ENCODE data around the gene MIEN1. TPM values are rescaled to one million over a fixed set of nuclear protein-coding genes. Genes with fewer than 3 reads are reported as not detected.
A peak's percentile ranks its signal among the peaks of the same experiment; 100 is the strongest.
"Not testable (repeated sequence)": the region's sequence is repeated elsewhere in the genome, so short reads cannot be mapped to it uniquely, and the experiment has no call there.

Gene MIEN1, protein sequence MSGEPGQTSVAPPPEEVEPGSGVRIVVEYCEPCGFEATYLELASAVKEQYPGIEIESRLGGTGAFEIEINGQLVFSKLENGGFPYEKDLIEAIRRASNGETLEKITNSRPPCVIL
- total RNA-seq: 10 to 100 TPM; 30.7 to 33.3 TPM

DNA sequence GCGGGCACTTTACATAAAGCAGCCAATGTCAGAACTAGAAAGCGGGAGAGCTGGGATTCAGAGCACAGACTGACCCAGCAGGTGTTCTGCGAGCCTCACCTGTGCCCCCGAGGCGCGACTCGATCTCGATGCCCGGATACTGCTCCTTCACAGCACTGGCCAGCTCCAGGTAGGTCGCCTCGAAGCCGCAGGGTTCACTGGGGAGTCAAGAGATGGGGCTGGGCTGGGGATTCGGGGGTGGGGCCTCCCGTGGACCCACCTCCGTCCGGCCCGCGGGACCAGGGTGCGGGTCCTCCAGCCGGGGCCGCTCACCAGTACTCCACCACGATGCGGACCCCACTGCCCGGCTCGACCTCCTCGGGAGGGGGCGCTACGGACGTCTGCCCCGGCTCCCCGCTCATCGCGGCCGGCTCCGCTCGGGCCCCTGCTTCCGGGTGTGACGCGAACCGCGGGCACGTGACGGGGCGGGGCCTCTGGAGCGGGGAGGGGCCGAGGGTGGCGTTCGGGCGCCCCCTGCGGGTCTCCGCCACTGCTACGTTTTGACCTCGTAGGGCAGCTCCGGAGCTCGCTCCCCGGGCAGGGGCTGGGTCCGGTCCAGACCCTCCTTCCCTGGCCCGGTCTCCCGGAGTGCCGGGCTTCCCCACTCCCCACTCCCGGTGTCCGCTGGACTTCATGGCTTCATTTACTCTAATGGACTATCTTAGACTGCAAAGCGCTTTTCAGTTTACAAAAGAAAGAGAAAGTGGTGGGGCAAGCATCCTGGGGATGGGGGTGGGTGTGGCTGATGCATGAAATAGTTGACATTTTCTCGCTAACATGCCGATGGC, at the start of gene MIEN1:
TSS of gene MIEN1 (minus strand) at position 438 of the 827 bp plus-strand sequence. CDS start at position 401, 37 bp downstream.
- Mint-ChIP-seq H3K27ac (peak within 1 kb of the TSS; percentile 89), H3K4me1 (peaks cover 17% of the 10 kb centered on the region), H3K36me3 (no peaks in the 10 kb centered on the region), H3K9me3 (no peaks in the 10 kb centered on the region), H3K4me3 (peak within 1 kb of the TSS; percentile 96), H3K27me3 (no peaks in the 10 kb centered on the region)
- peak; percentile 94 for DNase-seq

DNA sequence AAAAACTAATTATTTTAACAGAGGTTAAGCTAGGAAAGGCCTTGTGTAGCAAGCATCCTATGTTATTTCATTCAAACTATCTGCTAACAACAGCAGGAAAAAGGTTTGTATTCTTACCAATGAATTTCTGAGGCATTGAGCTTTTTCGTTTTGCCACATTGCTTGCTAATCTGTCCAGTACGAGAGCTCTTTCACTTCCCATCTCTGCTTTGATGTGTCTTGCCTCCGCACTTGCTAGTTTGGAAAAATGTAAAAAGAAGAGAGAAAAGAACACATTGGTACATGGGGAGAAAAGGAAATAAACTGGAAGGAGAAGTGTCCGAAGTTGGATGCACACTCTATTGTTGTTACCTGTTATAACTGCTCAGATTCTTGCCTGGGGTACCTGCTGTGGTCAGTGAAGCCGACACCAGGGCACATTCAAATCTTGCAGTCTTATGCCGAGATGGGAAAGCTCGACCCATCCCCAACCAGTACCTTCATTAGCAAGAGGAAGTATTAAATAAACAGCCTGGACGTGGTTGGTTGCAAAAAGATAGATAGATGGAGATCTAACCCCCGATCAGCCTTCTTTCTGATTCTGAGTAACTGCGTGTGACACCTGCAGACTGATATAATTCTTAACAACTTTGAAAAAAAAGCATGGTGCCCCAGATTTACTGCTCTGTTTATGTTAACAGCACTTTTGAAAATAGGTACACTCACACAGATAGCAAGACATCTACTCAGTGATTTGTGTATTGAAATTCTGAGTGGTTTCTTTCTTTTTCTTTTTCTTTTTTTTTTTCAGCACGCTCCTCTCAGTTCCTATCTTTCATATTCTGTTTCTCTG, 47.4 kb upstream of the MIEN1 start:
- peak overlapping the region; percentile 81 for H3K27ac Mint-ChIP-seq
- H3K36me3 Mint-ChIP-seq: peaks cover 48% of the 10 kb centered on the region
- no peak for DNase-seq
- H3K27me3 Mint-ChIP-seq: no peaks in the 10 kb centered on the region
- H3K4me1 Mint-ChIP-seq: peaks cover 76% of the 10 kb centered on the region
- H3K4me3 Mint-ChIP-seq: peak overlapping the region; percentile 78
- peaks cover 2% of the 10 kb centered on the region for H3K9me3 Mint-ChIP-seq

DNA sequence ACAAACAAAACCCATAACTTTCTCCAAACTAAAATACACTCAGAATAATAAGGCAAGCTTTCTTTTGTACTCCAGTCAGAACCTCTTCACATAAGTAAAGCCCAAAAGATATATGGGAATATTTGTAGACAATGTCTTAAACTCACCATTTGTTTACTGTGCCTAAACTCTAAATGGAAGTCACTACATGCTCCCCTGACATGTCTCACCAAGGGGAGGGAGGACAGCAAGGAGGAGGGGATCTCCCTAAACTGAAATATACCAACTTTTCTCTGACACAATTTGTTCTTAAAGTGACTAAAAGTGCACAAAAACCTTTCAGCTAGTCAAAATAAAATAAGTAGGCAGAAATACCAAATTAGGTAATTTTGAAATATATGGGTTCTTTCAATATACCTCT, 45.9 kb upstream of the MIEN1 start:
- no peaks in the 10 kb centered on the region for H3K27me3 Mint-ChIP-seq
- H3K27ac Mint-ChIP-seq: peak overlapping the region; percentile 82
- DNase-seq: no peak
- H3K4me1 Mint-ChIP-seq: peaks cover 78% of the 10 kb centered on the region
- H3K36me3 Mint-ChIP-seq: peaks cover 50% of the 10 kb centered on the region
- peak overlapping the region; percentile 78 for H3K4me3 Mint-ChIP-seq
- peaks cover 2% of the 10 kb centered on the region for H3K9me3 Mint-ChIP-seq

DNA sequence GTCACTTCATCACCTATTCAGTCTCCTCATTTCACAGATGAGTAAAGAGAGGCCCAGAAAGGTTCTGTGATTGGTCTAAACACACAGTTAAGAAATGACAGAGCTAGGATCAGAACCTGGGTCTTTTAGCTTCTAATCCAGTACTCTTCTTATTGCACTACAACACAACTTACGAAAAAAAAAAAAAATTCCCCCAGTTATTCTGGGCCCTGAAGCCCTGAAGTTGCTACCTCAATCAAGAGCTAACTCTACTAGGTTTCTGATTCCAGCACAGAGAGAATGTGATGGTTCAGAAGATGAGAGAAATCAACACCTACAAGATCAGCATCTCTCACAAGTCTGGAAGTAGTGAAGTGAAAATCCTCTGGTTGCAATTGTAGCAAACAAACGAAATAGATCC, 44.7 kb upstream of the MIEN1 start:
- DNase-seq: no peak
- Mint-ChIP-seq H3K36me3 (peaks cover 56% of the 10 kb centered on the region), H3K9me3 (peaks cover 2% of the 10 kb centered on the region), H3K4me3 (peak overlapping the region; percentile 54), H3K27me3 (no peaks in the 10 kb centered on the region), H3K4me1 (peaks cover 85% of the 10 kb centered on the region), H3K27ac (peak overlapping the region; percentile 82)

DNA sequence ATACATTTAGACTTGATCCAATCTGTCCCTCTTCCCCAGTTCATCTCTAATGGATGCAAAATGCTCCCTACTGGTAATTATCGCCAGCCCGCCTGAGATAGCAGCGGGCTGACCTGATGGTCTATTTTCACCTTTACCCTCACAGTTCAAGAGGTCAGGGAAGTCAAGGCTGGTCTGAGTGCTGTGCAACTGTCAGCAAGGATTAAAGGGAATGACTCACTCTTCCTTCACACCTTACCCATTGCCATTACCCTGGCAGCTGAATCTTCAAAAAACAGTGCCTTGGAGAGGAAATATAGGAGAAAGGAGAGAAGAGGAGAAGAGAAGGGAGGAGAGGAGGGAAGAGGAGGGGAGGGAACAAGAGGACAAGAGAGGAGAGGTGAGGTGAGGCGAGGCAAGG, 43.7 kb upstream of the MIEN1 start:
- peaks cover 57% of the 10 kb centered on the region for H3K36me3 Mint-ChIP-seq
- H3K9me3 Mint-ChIP-seq: peaks cover 2% of the 10 kb centered on the region
- H3K27ac Mint-ChIP-seq: peak overlapping the region; percentile 92
- H3K4me3 Mint-ChIP-seq: peak overlapping the region; percentile 58
- peaks cover 92% of the 10 kb centered on the region for H3K4me1 Mint-ChIP-seq
- no peaks in the 10 kb centered on the region for H3K27me3 Mint-ChIP-seq
- no peak for DNase-seq

DNA sequence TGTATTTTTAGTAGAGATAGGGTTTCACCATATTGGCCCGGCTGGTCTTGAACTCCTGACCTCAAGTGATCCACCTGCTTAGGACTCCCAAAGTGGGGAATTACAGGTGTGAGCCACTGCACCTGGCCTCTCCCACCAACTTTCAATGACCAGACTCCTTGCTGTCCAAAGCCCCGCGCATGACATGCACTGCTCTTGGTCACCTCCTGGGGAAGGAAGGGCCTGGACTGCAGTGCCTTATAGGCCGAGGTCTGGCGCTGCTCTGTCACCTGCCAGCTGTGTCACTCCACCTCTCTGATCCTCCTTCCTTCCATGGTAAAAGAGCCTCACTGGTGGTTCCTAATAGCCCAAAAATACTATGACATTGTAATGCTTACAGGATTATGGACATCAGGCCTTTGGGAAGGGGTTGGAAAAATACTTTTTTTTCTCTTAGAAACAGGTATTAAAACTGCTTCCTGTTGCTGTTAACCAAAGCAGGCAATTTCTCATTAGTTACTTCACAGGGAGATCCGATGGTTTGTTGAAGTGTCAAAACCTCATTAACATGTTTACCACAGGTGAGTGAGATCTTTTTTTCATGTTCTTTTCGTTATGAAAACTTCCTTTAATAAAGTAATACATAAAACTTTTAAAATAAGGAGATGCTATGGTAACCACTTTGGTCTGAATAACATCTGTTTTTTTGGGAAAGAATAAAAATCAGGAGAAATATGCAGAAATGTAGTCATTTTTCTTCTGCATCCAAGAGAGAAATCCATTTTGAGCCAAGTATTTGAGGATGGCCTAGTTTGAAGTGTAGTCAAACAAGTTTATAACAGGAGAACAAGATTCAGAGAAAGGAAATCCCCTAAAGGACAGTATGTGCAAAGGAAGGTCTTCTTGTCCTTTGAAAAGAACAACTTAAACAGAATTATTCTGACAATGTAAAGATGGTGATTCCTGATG, 42.9 kb upstream of the MIEN1 start:
- Mint-ChIP-seq H3K36me3 (peaks cover 63% of the 10 kb centered on the region), H3K27ac (peak overlapping the region; percentile 70), H3K4me3 (peak overlapping the region; percentile 3), H3K4me1 (peaks cover 92% of the 10 kb centered on the region), H3K9me3 (peaks cover 2% of the 10 kb centered on the region), H3K27me3 (no peaks in the 10 kb centered on the region)
- DNase-seq: no peak

DNA sequence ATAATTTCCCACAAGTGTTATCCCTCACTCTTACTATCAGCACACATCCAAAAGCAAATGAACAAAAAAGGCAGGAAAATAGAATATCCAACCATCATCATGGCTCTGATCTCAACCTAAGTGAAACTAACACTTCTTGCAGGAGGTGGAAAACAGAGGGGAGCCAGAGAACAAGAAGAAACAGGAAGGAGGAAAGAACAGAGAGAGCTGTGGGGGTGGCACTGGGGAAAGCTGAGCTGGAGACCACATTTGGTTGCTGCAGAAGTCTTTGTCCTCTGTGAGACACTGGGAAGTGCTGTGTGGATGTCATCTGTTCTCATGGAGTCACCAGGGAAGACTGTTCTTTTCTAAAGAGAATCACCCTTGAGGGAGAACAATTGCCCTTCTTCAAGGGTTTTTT, 42.1 kb upstream of the MIEN1 start:
- Mint-ChIP-seq H3K9me3 (peaks cover 2% of the 10 kb centered on the region), H3K4me3 (peak overlapping the region; percentile 22), H3K36me3 (peaks cover 66% of the 10 kb centered on the region), H3K27ac (peak overlapping the region; percentile 84), H3K27me3 (no peaks in the 10 kb centered on the region), H3K4me1 (peaks cover 91% of the 10 kb centered on the region)
- no peak for DNase-seq

DNA sequence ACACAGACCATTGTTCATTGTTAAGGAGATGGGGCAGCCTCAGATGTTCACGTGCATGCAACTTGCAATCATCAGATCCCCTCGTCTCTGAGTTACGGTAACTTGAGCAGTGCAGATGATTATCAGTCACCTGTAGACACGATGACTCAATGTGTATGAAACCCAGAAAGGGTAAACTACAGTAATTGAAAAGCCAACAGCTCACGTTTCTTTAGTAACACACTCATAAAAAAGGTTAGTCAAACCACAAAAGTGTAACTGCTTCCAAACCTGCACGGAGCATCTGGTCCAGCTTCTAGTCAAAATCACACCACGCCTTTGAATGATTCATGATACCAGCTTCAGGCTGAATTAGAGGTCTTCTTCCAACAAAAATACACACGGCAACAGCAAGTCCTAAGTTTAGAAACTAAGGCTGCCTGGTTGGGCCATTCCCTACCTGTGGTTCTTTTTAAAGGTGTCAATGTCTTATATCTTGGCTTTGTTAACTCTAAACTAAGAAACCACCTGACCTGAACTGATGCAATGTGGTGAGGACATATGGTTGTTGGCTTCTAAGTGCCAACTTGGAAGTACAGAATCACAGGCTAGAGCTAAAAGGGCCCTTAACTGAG, 39.7 kb upstream of the MIEN1 start:
- peak; percentile 70 for DNase-seq
- H3K36me3 Mint-ChIP-seq: peaks cover 74% of the 10 kb centered on the region
- H3K4me1 Mint-ChIP-seq: peaks cover 92% of the 10 kb centered on the region
- H3K27me3 Mint-ChIP-seq: no peaks in the 10 kb centered on the region
- no peak overlapping the region for H3K4me3 Mint-ChIP-seq
- peaks cover 9% of the 10 kb centered on the region for H3K9me3 Mint-ChIP-seq
- H3K27ac Mint-ChIP-seq: peak overlapping the region; percentile 84

DNA sequence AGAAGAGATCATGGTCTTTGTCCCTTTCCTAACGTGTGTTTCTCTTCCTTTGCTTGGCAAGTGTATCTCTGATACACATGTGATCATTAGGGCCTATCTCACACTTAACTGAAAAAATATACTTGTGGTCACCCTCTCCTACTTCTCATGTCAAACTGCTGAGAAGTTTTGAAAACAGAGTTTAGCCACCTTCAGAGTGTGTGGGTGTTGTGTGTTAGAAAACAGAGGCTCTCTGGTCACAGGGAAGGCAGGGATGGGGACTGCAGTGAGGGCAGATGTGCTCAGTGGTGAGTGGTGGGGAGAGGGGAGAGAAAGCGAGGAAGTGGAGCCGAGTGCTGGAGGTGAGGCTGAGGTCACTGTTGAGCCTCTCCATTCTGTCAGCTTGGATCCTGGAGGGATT, 36.8 kb upstream of the MIEN1 start:
- H3K4me3 Mint-ChIP-seq: peak overlapping the region; percentile 20

DNA sequence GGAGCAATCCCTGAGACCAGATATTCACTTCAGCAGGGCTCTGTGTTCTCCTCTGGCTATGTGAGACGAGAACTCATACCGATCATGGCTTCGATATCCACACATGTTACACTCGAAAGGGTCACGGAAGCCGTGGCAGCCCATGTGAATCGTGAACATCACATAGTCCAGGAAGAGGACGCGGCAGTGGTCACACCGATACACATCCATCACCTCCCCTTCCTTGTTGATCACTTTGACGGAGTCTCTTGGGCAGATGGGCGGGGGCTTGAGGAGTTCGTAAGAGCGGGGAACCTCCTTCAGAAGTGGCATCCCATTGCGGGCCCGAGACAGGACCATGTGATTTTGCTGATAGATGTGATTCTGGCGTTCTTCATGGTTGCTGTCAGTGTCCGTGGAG, 35.4 kb upstream of the MIEN1 start:
- peaks cover 8% of the 10 kb centered on the region for H3K9me3 Mint-ChIP-seq
- H3K4me1 Mint-ChIP-seq: peaks cover 80% of the 10 kb centered on the region
- peaks cover 62% of the 10 kb centered on the region for H3K36me3 Mint-ChIP-seq
- H3K27me3 Mint-ChIP-seq: no peaks in the 10 kb centered on the region
- DNase-seq: no peak
- no peak overlapping the region for H3K4me3 Mint-ChIP-seq
- peak overlapping the region; percentile 84 for H3K27ac Mint-ChIP-seq

More for the DNA sequence above, 36.8 kb upstream of the MIEN1 start:
- peaks cover 8% of the 10 kb centered on the region for H3K9me3 Mint-ChIP-seq
- DNase-seq: no peak
- no peaks in the 10 kb centered on the region for H3K27me3 Mint-ChIP-seq
- peak overlapping the region; percentile 84 for H3K27ac Mint-ChIP-seq
- peaks cover 69% of the 10 kb centered on the region for H3K36me3 Mint-ChIP-seq
- H3K4me1 Mint-ChIP-seq: peaks cover 85% of the 10 kb centered on the region

DNA sequence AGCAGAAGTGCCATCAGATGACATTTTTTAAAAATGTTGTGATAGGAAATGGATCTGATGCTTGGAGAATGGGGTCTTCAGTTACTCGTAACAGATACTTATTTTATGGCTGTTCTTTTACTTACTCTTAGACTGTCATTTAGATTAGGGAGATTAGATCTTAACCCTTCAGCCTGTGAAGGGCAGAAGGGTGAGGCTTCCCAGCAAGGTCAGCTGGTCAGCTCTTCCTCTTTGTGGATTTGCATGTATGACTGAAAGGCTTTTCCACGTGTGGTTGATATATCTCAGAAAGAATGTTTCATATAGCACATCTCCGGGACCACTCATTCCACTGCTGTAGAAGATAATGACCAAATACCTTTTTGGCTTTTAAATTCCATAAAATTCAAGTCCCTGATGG, 34.8 kb upstream of the MIEN1 start:
- Mint-ChIP-seq H3K27me3 (no peaks in the 10 kb centered on the region), H3K27ac (peak overlapping the region; percentile 84), H3K4me3 (no peak overlapping the region)

DNA sequence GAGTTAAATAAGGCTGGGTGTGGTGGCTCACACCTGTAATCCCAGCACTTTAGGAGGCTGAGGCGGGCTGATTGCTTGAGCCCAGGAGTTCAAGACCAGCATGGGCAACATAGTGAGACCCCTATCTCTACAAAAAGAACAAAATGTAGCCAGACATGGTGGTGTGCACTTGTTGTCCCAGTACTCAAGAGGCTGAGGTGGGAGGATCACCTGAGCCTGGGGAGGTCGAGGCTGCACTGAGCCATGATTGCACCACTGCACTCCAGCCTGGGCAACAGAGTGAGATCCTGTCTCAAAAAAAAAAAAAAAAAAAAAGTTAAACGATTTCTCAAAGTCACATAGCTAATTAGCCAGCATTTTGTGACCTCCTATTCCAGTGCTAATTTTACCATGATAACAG, 33.8 kb upstream of the MIEN1 start:
- not testable (repeated sequence) for H3K27ac Mint-ChIP-seq, H3K4me3 Mint-ChIP-seq, H3K9me3 Mint-ChIP-seq, H3K27me3 Mint-ChIP-seq, DNase-seq
- H3K4me1 Mint-ChIP-seq: peaks cover 78% of the 10 kb centered on the region
- peaks cover 70% of the 10 kb centered on the region for H3K36me3 Mint-ChIP-seq

More for the DNA sequence above, 34.8 kb upstream of the MIEN1 start:
- Mint-ChIP-seq H3K36me3 (peaks cover 66% of the 10 kb centered on the region), H3K4me1 (peaks cover 79% of the 10 kb centered on the region), H3K9me3 (peaks cover 8% of the 10 kb centered on the region)
- DNase-seq: no peak

DNA sequence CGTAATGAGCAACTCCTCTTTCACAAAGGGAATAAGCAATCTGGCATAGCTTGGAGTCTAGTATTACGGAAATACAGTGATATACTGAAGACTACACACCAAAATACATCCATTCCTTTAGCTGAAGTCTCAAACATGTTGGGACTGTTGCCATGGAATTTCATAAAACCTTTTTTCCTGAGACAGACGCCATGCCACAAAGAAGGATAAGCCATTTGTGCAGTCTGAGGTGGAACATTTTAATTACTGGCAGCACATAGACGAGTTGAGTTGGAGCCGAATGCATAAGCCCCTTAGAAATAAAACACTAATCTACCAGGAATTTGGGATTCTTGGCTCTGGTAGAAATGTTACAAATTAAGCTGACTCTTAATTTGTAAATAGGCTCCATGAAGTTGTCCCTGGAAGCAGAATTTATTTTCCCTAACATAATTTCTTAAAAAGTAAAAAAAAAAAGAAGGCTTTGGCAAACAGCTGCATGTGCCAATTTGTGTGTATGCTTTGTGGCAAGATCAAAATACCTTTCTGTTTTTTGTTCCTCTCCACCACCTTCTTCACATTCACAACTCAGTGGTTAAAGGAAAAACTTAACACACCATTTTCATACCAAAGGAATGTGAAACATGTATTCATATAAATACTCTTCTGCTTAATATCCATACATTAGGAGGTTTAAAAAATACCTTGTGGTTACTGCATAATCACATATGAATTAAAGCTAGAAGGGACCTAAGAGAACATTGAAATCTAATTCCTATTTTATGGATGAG, 32.9 kb upstream of the MIEN1 start:
- peaks cover 8% of the 10 kb centered on the region for H3K9me3 Mint-ChIP-seq
- H3K36me3 Mint-ChIP-seq: peaks cover 69% of the 10 kb centered on the region
- peak overlapping the region; percentile 8 for H3K27ac Mint-ChIP-seq
- DNase-seq: no peak
- no peaks in the 10 kb centered on the region for H3K27me3 Mint-ChIP-seq
- no peak overlapping the region for H3K4me3 Mint-ChIP-seq
- peaks cover 78% of the 10 kb centered on the region for H3K4me1 Mint-ChIP-seq
